Measurements from ENCODE around the gene POFUT2. TPM values are rescaled to one million over a fixed set of nuclear protein-coding genes. Genes with fewer than 3 reads are reported as not detected.

Gene POFUT2
- total and polyA plus RNA-seq, 5 donors, result 14.1 to 20.3 (median 18.6) TPM

GRCh38 chr21:45225741-45226327 is 61.9 kb downstream of the POFUT2 start:
- Histone ChIP-seq H3K4me3 (ENCODE audit: low read length) (no peak overlapping the region), H3K4me1 (ENCODE audit: control insufficient read depth, insufficient read depth, low read length) (no peaks in the 10 kb centered on the region), H3K27me3 (ENCODE audit: control insufficient read depth, insufficient read depth) (no peaks in the 10 kb centered on the region), H3K27ac (ENCODE audit: low read length) (no peak overlapping the region), H3K9me3 (ENCODE audit: control insufficient read depth, low read length) (no peaks in the 10 kb centered on the region)
- ATAC-seq, result no peak
- DNase-seq, result no peak
- WGBS, result 85% methylated on average over 16 of the region's 16 CpGs
- intact Hi-C loops (cut with DNase I), result no loop called here

GRCh38 chr21:45225041-45225740 is 62.5 kb downstream of the POFUT2 start:
- Histone ChIP-seq H3K4me3 (ENCODE audit: low read length) (no peak overlapping the region), H3K27me3 (ENCODE audit: control insufficient read depth, insufficient read depth) (no peaks in the 10 kb centered on the region), H3K9me3 (ENCODE audit: control insufficient read depth, low read length) (no peaks in the 10 kb centered on the region), H3K27ac (ENCODE audit: low read length) (no peak overlapping the region), H3K4me1 (ENCODE audit: control insufficient read depth, insufficient read depth, low read length) (no peaks in the 10 kb centered on the region)
- WGBS, result 84% methylated on average over 11 of the region's 11 CpGs
- DNase-seq (no peak), ATAC-seq (no peak)
- intact Hi-C loops (cut with DNase I), result no loop called here

- intact Hi-C loops (cut with DNase I), result no loop called here
- H3K27ac ChIP-seq (ENCODE audit: low read length), result no peak overlapping the region
- WGBS, result 87% methylated on average over 24 of the region's 24 CpGs
- H3K27me3 ChIP-seq (ENCODE audit: control insufficient read depth, insufficient read depth), result no peaks in the 10 kb centered on the region
- H3K4me3 ChIP-seq (ENCODE audit: low read length), result no peak overlapping the region
- no peaks in the 10 kb centered on the region for H3K4me1 ChIP-seq (ENCODE audit: control insufficient read depth, insufficient read depth, low read length)
- no peaks in the 10 kb centered on the region for H3K9me3 ChIP-seq (ENCODE audit: control insufficient read depth, low read length)
- peak; percentile 28 to 76 (median 56) for DNase-seq
- peak; percentile 70 to 72 for ATAC-seq
Observed at GRCh38 chr21:45224189-45224938, 63.3 kb downstream of the POFUT2 start.

- H3K4me3 ChIP-seq (ENCODE audit: low read length), result no peak overlapping the region
- WGBS, result 95% methylated on average over 36 of the region's 36 CpGs
- DNase-seq (no peak), ATAC-seq (no peak)
- H3K9me3 ChIP-seq (ENCODE audit: control insufficient read depth, low read length), result no peaks in the 10 kb centered on the region
- no peaks in the 10 kb centered on the region for H3K27me3 ChIP-seq (ENCODE audit: control insufficient read depth, insufficient read depth)
- H3K27ac ChIP-seq (ENCODE audit: low read length), result no peak overlapping the region
- intact Hi-C loops (cut with DNase I), result no loop called here
- no peaks in the 10 kb centered on the region for H3K4me1 ChIP-seq (ENCODE audit: control insufficient read depth, insufficient read depth, low read length)
Observed at GRCh38 chr21:45223236-45224185, 64.2 kb downstream of the POFUT2 start.

GRCh38 chr21:45222001-45222400 is 65.7 kb downstream of the POFUT2 start:
- H3K4me3 ChIP-seq (ENCODE audit: low read length), result no peak overlapping the region
- no peaks in the 10 kb centered on the region for H3K9me3 ChIP-seq (ENCODE audit: control insufficient read depth, low read length)
- intact Hi-C loops (cut with DNase I), result no loop called here
- H3K4me1 ChIP-seq (ENCODE audit: control insufficient read depth, insufficient read depth, low read length), result no peaks in the 10 kb centered on the region
- no peaks in the 10 kb centered on the region for H3K27me3 ChIP-seq (ENCODE audit: control insufficient read depth, insufficient read depth)
- 94% methylated on average over 15 of the region's 15 CpGs for WGBS
- H3K27ac ChIP-seq (ENCODE audit: low read length), result no peak overlapping the region
- ATAC-seq, result no peak
- DNase-seq, result no peak

GRCh38 chr21:45220714-45221490 is 66.8 kb downstream of the POFUT2 start:
- H3K27ac ChIP-seq (ENCODE audit: low read length), result no peak overlapping the region
- DNase-seq, result no peak
- H3K4me1 ChIP-seq (ENCODE audit: control insufficient read depth, insufficient read depth, low read length), result no peaks in the 10 kb centered on the region
- peak in 1 of 2 donors; percentile 22 for ATAC-seq
- no peak overlapping the region for H3K4me3 ChIP-seq (ENCODE audit: low read length)
- intact Hi-C loops (cut with DNase I), result no loop called here
- no peaks in the 10 kb centered on the region for H3K9me3 ChIP-seq (ENCODE audit: control insufficient read depth, low read length)
- WGBS, result 96% methylated on average over 29 of the region's 29 CpGs
- no peaks in the 10 kb centered on the region for H3K27me3 ChIP-seq (ENCODE audit: control insufficient read depth, insufficient read depth)

GRCh38 chr21:45220071-45220481 is 67.6 kb downstream of the POFUT2 start:
- Histone ChIP-seq H3K9me3 (ENCODE audit: control insufficient read depth, low read length) (no peaks in the 10 kb centered on the region), H3K4me1 (ENCODE audit: control insufficient read depth, insufficient read depth, low read length) (no peaks in the 10 kb centered on the region), H3K27ac (ENCODE audit: low read length) (no peak overlapping the region), H3K4me3 (ENCODE audit: low read length) (no peak overlapping the region), H3K27me3 (ENCODE audit: control insufficient read depth, insufficient read depth) (no peaks in the 10 kb centered on the region)
- intact Hi-C loops (cut with DNase I), result no loop called here
- peak; percentile 35 to 48 for ATAC-seq
- 77% methylated on average over 4 of the region's 4 CpGs for WGBS
- peak; percentile 59 to 73 (median 61) for DNase-seq

- intact Hi-C loops (cut with DNase I), result no loop called here
- no peak overlapping the region for H3K27ac ChIP-seq (ENCODE audit: low read length)
- H3K27me3 ChIP-seq (ENCODE audit: control insufficient read depth, insufficient read depth), result no peaks in the 10 kb centered on the region
- WGBS, result 83% methylated on average over 6 of the region's 6 CpGs
- DNase-seq (no peak), ATAC-seq (no peak)
- no peak overlapping the region for H3K4me3 ChIP-seq (ENCODE audit: low read length)
- no peaks in the 10 kb centered on the region for H3K4me1 ChIP-seq (ENCODE audit: control insufficient read depth, insufficient read depth, low read length)
- H3K9me3 ChIP-seq (ENCODE audit: control insufficient read depth, low read length), result no peaks in the 10 kb centered on the region
Observed at GRCh38 chr21:45219517-45219916, 68.2 kb downstream of the POFUT2 start.

GRCh38 chr21:45217010-45217409 is 70.7 kb downstream of the POFUT2 start:
- intact Hi-C loops (cut with DNase I), result no loop called here
- DNase-seq (no peak), ATAC-seq (no peak)
- Histone ChIP-seq H3K4me1 (ENCODE audit: control insufficient read depth, insufficient read depth, low read length) (no peaks in the 10 kb centered on the region), H3K9me3 (ENCODE audit: control insufficient read depth, low read length) (no peaks in the 10 kb centered on the region), H3K27ac (ENCODE audit: low read length) (no peak overlapping the region), H3K4me3 (ENCODE audit: low read length) (no peak overlapping the region), H3K27me3 (ENCODE audit: control insufficient read depth, insufficient read depth) (no peaks in the 10 kb centered on the region)
- 83% methylated on average over 1 of the region's 1 CpG for WGBS

- Histone ChIP-seq H3K4me3 (ENCODE audit: low read length) (no peak overlapping the region), H3K27me3 (ENCODE audit: control insufficient read depth, insufficient read depth) (no peaks in the 10 kb centered on the region), H3K4me1 (ENCODE audit: control insufficient read depth, insufficient read depth, low read length) (no peaks in the 10 kb centered on the region), H3K27ac (ENCODE audit: low read length) (no peak overlapping the region), H3K9me3 (ENCODE audit: control insufficient read depth, low read length) (no peaks in the 10 kb centered on the region)
- ATAC-seq (no peak), DNase-seq (no peak)
- intact Hi-C loops (cut with DNase I), result no loop called here
- 60% methylated on average over 2 of the region's 2 CpGs for WGBS
Observed at GRCh38 chr21:45215213-45215612, 72.5 kb downstream of the POFUT2 start.

All from right cardiac atrium (tissue), 5 donors.